Stomach (tissue), 9 donors: Measurements from ENCODE around the gene PYROXD2. TPM values are rescaled to one million over a fixed set of nuclear protein-coding genes. Genes with fewer than 3 reads are reported as not detected.

Experiments
- DNase-seq, 2 donors: peaks; one replicate each; pipeline versions ENCODE4 v3.0.0 to v3.0.0-alpha.2; 2013 to 2019
- H3K27ac ChIP-seq, 5 donors: fragments of 200-600 bp in 4 of 5; sonication (generic) in 4 of 5; one replicate each; pipeline ENCODE4 v1.5.1; 2013 to 2019; ENCODE audit warnings: mild to moderate bottlenecking in 1 of 5, moderate library complexity in 1 of 5
- H3K27me3 ChIP-seq, 3 donors: fragments of 200-600 bp; sonication (generic); one replicate each; pipeline ENCODE4 v1.5.1; 2017 to 2019; ENCODE audit warnings: mixed run types in 1 of 3
- H3K36me3 ChIP-seq, 4 donors: fragments of 200-600 bp; sonication (generic); 1 replicate in 3 of 4; 2 replicates in 1 of 4; pipeline ENCODE4 v1.5.1; 2016 to 2019
- H3K4me1 ChIP-seq, 4 donors: fragments of 200-600 bp; sonication (generic); one replicate each; pipeline ENCODE4 v1.5.1; 2016 to 2019
- H3K4me3 ChIP-seq, 4 donors: fragments of 200-600 bp; sonication (generic) in 3 of 4; one replicate each; pipeline ENCODE4 v1.5.1; 2016 to 2019; ENCODE audit warnings: mild to moderate bottlenecking in 1 of 4
- H3K9me3 ChIP-seq, 4 donors: fragments of 200-600 bp; sonication (generic); one replicate each; pipeline ENCODE4 v1.5.1; 2016 to 2019
- EP300 ChIP-seq: sonication (generic); formaldehyde crosslinking; IDR thresholded peaks from one replicate; pipeline ENCODE4 v1.6.1; 2017; ENCODE audit warnings: antibody characterized with exemption
- POLR2A ChIP-seq, 4 donors: fragments of 450-650 bp; IDR thresholded peaks; one replicate each; pipeline ENCODE4 v1.6.1; 2016; ENCODE audit warnings: antibody characterized with exemption in 4 of 4, control low read depth in 2 of 4, mild to moderate bottlenecking in 1 of 4, moderate library complexity in 1 of 4
- POLR2AphosphoS5 ChIP-seq, 3 donors: sonication (generic); formaldehyde crosslinking; IDR thresholded peaks; one replicate each; pipeline ENCODE4 v1.6.1; 2016; ENCODE audit warnings: antibody characterized with exemption in 3 of 3
- WGBS, 5 donors: extraction: QIAGEN DNeasy Blood & Tissue Kit in 3 of 5; methylation state at CpG; one replicate each; pipeline versions ENCODE4 v1.1.5 to v1.1.7; 2013 to 2018; 5-methylcytosine and 5-hydroxymethylcytosine counted together
- intact Hi-C: fragments of 100-400 bp; cut with DNase I; formaldehyde crosslinking; loops from one replicate; pipeline ENCODE4 v1.15.1; 2023; ENCODE audit warnings: low total_unique reads
- polyA plus RNA-seq, 3 donors: library from polyadenylated mRNA; stranded (reverse); fragments of 200-250 nt; gene quantifications; one replicate each; pipeline ENCODE4 v1.2.3, GENCODE V29; 2013
- total RNA-seq, 5 donors: library from RNA; depleted of rRNA; stranded (reverse); fragments of >200 nt; gene quantifications; one replicate each; pipeline versions ENCODE4 v1.1.0 to v1.2.3, GENCODE V29; 2014 to 2016
- TF ChIP-seq, protein P1 (sequence below), 7 experiments: fragments of 450-650 bp in 4 of 7; fragments of 200-600 bp in 3 of 7; sonication (generic) in 3 of 7; IDR thresholded peaks; one replicate each; pipeline ENCODE4 v1.5.1; 2016 to 2019; ENCODE audit warnings: antibody characterized with exemption in 7 of 7, control low read depth in 2 of 7, mild to moderate bottlenecking in 1 of 7
- donor health status: healthy with polysubstance abuse.
- donor health status: Bipolar disorder and iron deficiency.
- donor health status: healthy.

Gene PYROXD2
- total and polyA plus RNA-seq, 8 donors: 2.4 to 33.5 (median 8.3) TPM

DNA sequence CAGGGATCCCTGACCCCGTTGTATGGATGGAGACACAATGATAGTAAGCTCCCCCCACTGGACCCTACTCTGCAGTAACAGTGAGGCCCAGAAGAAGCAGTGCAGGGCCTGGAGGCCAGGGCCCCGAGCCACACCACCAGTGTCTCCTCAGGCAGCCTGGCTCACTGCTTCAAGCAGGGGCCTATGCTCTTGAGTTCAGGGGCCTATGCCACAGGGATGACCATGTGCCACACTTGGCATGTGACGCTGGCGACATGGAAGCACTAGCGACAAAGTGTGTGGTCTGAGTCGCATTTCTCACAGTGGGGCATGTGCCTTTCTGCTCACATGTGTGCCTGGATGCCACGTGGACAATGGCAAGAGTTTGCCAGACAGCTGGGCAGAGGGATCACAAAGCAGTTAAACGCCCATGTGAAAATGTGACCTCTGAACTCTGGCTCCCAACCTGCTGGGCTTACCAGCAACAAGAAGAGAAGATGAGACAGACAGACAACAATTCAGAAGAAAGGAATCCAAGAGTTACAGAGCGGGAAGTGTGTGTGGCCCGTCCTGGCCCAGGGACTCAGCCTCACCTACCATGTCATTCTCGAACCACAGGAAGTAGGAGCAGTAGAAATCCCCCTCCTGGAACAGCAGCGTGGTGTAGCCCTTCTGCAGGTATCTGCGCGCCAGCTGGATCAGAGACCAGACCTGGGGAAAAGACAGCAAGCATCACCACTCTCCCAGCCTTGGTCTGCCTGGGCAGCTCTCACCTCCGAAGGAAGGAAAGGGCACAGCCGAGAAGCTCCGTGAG lies 4.7 kb upstream of the PYROXD2 start:
- H3K9me3 ChIP-seq: no peaks in the 10 kb centered on the region
- DNase-seq: no peak
- WGBS, 5 donors: 92 to 95% (median 92%) methylated on average over 16 to 17 of the region's 17 CpGs
- intact Hi-C loops: no loop called here
- peaks cover 39 to 83% (median 79%) of the 10 kb centered on the region in 4 donors for H3K36me3 ChIP-seq
- H3K27ac ChIP-seq: no peak overlapping the region
- H3K4me1 ChIP-seq: peaks cover 9 to 14% (median 11%) of the 10 kb centered on the region in 4 donors
- no peak overlapping the region for H3K4me3 ChIP-seq
- no peaks in the 10 kb centered on the region for H3K27me3 ChIP-seq
- TF ChIP-seq EP300 (no peak), POLR2A (IDR thresholded peaks at IDR 0.05) (no peak), POLR2AphosphoS5 (IDR thresholded peaks at IDR 0.05) (no peak)
- TF ChIP-seq, protein P1, sequence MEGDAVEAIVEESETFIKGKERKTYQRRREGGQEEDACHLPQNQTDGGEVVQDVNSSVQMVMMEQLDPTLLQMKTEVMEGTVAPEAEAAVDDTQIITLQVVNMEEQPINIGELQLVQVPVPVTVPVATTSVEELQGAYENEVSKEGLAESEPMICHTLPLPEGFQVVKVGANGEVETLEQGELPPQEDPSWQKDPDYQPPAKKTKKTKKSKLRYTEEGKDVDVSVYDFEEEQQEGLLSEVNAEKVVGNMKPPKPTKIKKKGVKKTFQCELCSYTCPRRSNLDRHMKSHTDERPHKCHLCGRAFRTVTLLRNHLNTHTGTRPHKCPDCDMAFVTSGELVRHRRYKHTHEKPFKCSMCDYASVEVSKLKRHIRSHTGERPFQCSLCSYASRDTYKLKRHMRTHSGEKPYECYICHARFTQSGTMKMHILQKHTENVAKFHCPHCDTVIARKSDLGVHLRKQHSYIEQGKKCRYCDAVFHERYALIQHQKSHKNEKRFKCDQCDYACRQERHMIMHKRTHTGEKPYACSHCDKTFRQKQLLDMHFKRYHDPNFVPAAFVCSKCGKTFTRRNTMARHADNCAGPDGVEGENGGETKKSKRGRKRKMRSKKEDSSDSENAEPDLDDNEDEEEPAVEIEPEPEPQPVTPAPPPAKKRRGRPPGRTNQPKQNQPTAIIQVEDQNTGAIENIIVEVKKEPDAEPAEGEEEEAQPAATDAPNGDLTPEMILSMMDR (IDR thresholded peaks at IDR 0.05): no peak

DNA sequence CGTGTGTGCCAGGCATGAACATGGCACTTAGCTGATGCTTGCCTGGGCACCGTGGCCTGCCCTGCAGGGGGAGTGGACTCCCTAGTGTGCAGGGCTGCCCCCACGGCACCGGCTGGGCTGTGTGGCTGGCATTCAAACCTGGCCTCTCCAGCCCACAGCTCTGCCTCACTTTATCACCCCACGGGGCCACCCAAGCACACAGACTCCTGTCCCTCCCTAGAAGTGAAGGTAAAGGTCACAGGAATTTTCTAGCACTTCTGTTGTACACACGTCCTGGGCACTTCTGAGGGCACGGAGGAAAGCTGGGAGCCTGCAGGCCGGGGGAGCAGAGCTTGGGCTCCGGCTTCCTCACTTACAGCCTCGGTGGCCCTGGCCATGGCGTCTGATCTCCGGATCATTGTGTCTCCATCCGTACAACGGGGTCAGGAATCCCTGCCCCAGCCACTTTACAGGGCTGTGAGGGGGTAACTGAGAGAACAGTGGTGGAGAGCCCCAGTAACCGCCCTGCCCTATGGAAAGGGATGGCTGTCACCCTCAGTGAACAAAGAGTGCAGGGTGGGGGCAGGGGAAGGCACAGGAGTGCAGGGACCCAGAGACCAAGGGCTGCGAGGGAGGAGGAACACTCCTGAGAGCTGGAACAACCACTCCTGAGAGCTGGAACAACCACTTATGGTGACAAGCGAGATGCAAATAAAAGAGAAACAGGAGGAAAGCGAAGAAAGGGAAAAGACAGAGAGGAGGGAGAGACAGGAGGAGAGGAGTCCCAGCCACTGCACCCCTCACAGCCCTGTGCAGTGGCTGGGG lies 3.9 kb upstream of the PYROXD2 start:
- WGBS, 5 donors: 88 to 95% (median 93%) methylated on average over 18 of the region's 18 CpGs
- Histone ChIP-seq H3K4me1 (peaks cover 16 to 22% (median 19%) of the 10 kb centered on the region in 4 donors), H3K27me3 (no peaks in the 10 kb centered on the region), H3K27ac (no peak overlapping the region), H3K36me3 (peaks cover 38 to 75% (median 72%) of the 10 kb centered on the region in 4 donors), H3K9me3 (no peaks in the 10 kb centered on the region), H3K4me3 (no peak overlapping the region)
- TF ChIP-seq EP300 (no peak), POLR2AphosphoS5 (IDR thresholded peaks at IDR 0.05) (no peak), POLR2A (IDR thresholded peaks at IDR 0.05) (no peak)
- TF ChIP-seq, protein P1 (IDR thresholded peaks at IDR 0.05): no peak
- no peak for DNase-seq
- intact Hi-C loops: no loop called here

DNA sequence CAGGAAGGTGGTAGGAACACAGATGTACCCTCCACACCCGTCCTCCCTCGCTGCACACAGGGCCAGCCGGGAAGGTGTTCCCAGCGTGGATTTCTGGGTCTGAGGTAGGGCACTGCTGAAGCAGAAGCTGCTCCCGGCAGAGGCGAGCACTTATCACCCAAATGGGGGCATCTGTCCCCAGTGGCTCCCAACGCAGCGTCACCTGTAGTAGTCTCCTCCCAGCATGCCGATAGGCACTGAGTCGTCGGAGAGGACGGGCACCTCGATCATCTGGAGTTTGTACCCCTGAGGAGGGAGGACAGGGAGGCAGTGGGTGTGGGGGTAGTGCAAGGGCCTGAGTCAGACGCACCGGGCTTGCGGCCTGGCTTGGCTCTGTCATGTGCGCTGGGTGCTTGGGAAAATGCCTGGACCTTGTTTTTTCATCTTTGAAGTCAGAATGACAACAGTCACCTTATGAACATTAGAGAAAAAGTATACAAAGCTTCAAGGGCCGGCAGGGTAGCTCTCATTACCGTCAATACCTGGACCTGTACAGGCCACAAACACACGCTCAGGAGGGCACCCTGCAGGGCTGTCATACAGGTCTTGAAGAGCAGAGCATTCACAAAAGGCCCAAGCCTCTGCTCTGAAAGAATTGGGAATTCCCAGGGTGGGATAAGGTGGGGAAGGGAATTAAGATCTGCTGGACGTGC lies 3.1 kb upstream of the PYROXD2 start:
- Histone ChIP-seq H3K9me3 (no peaks in the 10 kb centered on the region), H3K36me3 (peaks cover 30 to 68% (median 64%) of the 10 kb centered on the region in 4 donors), H3K27me3 (no peaks in the 10 kb centered on the region), H3K27ac (no peak overlapping the region), H3K4me3 (no peak overlapping the region), H3K4me1 (peaks cover 16 to 29% (median 21%) of the 10 kb centered on the region in 4 donors)
- WGBS, 5 donors: 90 to 95% (median 92%) methylated on average over 17 to 21 of the region's 21 CpGs
- no peak for DNase-seq
- TF ChIP-seq, protein P1 (IDR thresholded peaks at IDR 0.05): no peak
- TF ChIP-seq POLR2A (IDR thresholded peaks at IDR 0.05) (no peak), POLR2AphosphoS5 (IDR thresholded peaks at IDR 0.05) (no peak), EP300 (no peak)
- intact Hi-C loops: no loop called here

DNA sequence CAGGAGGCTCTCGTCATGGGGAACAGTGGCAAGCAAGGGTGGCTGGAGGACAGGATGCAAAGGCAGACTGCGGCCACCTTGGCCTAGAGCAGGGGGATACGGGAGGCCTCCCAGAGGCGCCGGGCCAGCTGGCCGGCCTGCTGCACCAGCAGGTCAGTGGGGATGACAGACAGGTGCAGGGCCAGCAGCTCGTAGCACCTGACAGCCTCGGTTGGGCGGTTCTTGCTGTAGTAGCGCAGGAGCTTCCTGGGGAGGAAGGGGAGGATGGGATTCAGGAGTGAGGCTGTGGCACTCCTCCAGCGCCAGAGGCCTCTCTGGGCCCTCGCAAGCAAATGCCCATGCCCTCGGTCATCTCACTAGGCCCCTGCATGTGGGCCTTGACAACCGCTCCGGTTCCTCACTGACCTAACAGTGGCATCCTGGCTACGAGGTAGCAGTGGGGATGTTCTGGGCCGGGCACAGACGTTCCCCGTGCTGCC lies 2.5 kb upstream of the PYROXD2 start:
- H3K27ac ChIP-seq: no peak overlapping the region
- H3K4me1 ChIP-seq: peaks cover 16 to 32% (median 22%) of the 10 kb centered on the region in 4 donors
- no peak for TF ChIP-seq POLR2A (IDR thresholded peaks at IDR 0.05)
- no peak for TF ChIP-seq EP300
- TF ChIP-seq, protein P1 (IDR thresholded peaks at IDR 0.05): no peak
- no peak for TF ChIP-seq POLR2AphosphoS5 (IDR thresholded peaks at IDR 0.05)
- peaks cover 30 to 62% (median 58%) of the 10 kb centered on the region in 4 donors for H3K36me3 ChIP-seq
- no peak overlapping the region for H3K4me3 ChIP-seq
- 87 to 92% (median 92%) methylated on average over 7 to 19 of the region's 19 CpGs for WGBS, 5 donors
- DNase-seq: no peak
- intact Hi-C loops: no loop called here
- H3K27me3 ChIP-seq: no peaks in the 10 kb centered on the region
- no peaks in the 10 kb centered on the region for H3K9me3 ChIP-seq
